K562 (cell line): ENCODE measurements around the gene CDC26. TPM values are rescaled to one million over a fixed set of nuclear protein-coding genes. Genes with fewer than 3 reads are reported as not detected.

ENCODE experiments used
- BCOR ChIP-seq: fragments of 450-650 bp; IDR thresholded peaks from 2 replicates; pipeline ENCODE4 v1.6.1; 2016
- BHLHE40 ChIP-seq: IDR thresholded peaks from 2 replicates; pipeline ENCODE4 v1.6.1; 2011; ENCODE audit warnings: low read length, improper control_type of control experiment
- CEBPB ChIP-seq: fragments of 450-650 bp; IDR thresholded peaks from 2 replicates; pipeline ENCODE4 v1.6.1; 2016; ENCODE audit warnings: missing genetic modification characterization, missing compliant biosample characterization
- GABPA ChIP-seq: fragments of 200-800 bp; sonication (Bioruptor generic); conservative IDR thresholded peaks from 2 replicates; pipeline ENCODE4 v1.6.1; 2016; ENCODE audit warnings: low read depth, missing genetic modification characterization, missing compliant biosample characterization
- TOE1 ChIP-seq, 2 experiments: fragments of 450-650 bp in 1 of 2; sonication (generic) in 1 of 2; formaldehyde crosslinking in 1 of 2; IDR thresholded peaks; 2 replicates each; pipeline versions ENCODE4 v1.7.1 to v1.8.0; 2016 to 2022; ENCODE audit warnings: borderline replicate concordance in 2 of 2, mild to moderate bottlenecking in 2 of 2, antibody characterized with exemption in 1 of 2, inconsistent platforms in 1 of 2, low read depth in 1 of 2, missing genetic modification reagents in 1 of 2, moderate library complexity in 1 of 2
- ZNF316 ChIP-seq: fragments of 450-650 bp; IDR thresholded peaks from 2 replicates; pipeline ENCODE4 v1.6.1; 2016
- ZNF830 ChIP-seq: fragments of 250-450 bp; sonication (Bioruptor Pico); IDR thresholded peaks from 2 replicates; pipeline ENCODE4 v1.5.0; 2021; ENCODE audit warnings: mild to moderate bottlenecking
- polyA plus RNA-seq, 8 experiments: library from polyadenylated mRNA; depleted of rRNA in 4 of 8; stranded (reverse) in 5 of 8; unstranded in 3 of 8; fragments of >200 nt; fragmentation: Nextera tagmentation in 2 of 8; fragmentation: Illumina TruSeq in 1 of 8; extraction: Ambion mirVana in 2 of 8; extraction: Trizol in 1 of 8; gene quantifications; 2 replicates each; pipeline versions ENCODE4 v1.2.1 to v1.2.3, GENCODE V29; 2011 to 2014; ENCODE audit warnings: inconsistent platforms in 1 of 8, missing spikeins in 1 of 8
- total RNA-seq, 7 experiments: library from RNA; depleted of rRNA in 6 of 7; stranded (reverse); fragments of >200 nt in 6 of 7; fragmentation: Illumina TruSeq in 2 of 7; extraction: Trizol in 2 of 7; gene quantifications; 2 replicates each; pipeline versions ENCODE4 v1.2.1 to v1.2.3, GENCODE V29; 2011 to 2021; ENCODE audit warnings: low replicate concordance in 1 of 7
- TF ChIP-seq, protein P1 (sequence below): fragments of 250-450 bp; sonication (Bioruptor Pico); IDR thresholded peaks from 2 replicates; pipeline ENCODE4 v1.4.0; 2020
- TF ChIP-seq, protein P2 (sequence below): fragments of 450-650 bp; IDR thresholded peaks from 2 replicates; pipeline ENCODE4 v1.6.1; 2016; ENCODE audit warnings: mild to moderate bottlenecking, moderate library complexity
- TF ChIP-seq, protein P3 (sequence below): fragments of 450-650 bp; IDR thresholded peaks from 2 replicates; pipeline ENCODE4 v1.6.1; 2017; ENCODE audit warnings: mild to moderate bottlenecking, moderate library complexity
- TF ChIP-seq, protein P4 (sequence below): fragments of 250-450 bp; sonication (Bioruptor Pico); IDR thresholded peaks from 2 replicates; pipeline ENCODE4 v1.8.0; 2022; ENCODE audit warnings: moderate library complexity, mild to moderate bottlenecking, inconsistent platforms
- TF ChIP-seq, protein P5 (sequence below): sonication (generic); formaldehyde crosslinking; IDR thresholded peaks from 2 replicates; pipeline ENCODE4 v1.8.0; 2022; ENCODE audit warnings: mild to moderate bottlenecking, missing genetic modification reagents

The CDC26 gene
- total and polyA plus RNA-seq, 9 of the 15 experiments (the other 6 are each of a cell fraction or from before 2014, with no cell fraction given), result 33.0 to 147 (median 60.0) TPM

DNA sequence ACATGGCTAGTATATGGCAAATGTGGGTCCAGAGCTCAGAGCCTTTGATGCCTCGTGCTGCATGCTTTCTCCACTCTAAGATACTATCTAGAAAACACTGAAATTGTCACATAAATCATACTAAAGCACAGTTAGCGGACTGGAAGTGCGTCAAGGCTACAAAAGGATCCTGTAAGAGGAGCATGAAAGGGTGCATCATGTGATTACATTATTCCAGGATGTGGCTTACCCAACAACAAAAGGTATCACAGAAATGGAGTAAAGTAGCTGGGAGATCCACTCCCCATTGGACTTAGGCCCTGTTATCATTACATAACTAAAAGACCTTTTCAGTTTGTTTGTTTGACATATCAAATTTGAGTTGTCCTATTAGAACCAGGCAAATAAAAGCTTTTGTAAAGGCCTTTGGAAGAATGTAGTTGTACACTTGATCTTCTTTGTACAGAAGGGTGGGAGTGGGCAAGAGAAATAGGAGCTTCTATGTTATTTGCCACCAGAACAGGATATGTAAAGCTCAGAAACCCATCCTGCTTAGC, 47.2 kb downstream of the CDC26 start (continued):
- TF ChIP-seq, protein P1, sequence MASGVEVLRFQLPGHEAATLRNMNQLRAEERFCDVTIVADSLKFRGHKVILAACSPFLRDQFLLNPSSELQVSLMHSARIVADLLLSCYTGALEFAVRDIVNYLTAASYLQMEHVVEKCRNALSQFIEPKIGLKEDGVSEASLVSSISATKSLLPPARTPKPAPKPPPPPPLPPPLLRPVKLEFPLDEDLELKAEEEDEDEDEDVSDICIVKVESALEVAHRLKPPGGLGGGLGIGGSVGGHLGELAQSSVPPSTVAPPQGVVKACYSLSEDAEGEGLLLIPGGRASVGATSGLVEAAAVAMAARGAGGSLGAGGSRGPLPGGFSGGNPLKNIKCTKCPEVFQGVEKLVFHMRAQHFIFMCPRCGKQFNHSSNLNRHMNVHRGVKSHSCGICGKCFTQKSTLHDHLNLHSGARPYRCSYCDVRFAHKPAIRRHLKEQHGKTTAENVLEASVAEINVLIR (CRISPR knock-in tag), result 0 out of 2 replicates have a peak, but pooled peaks have one; percentile 40
- peak; percentile 65; the same call in 1 of the 2 replicates for TF ChIP-seq BHLHE40
- TF ChIP-seq TOE1 (IDR thresholded peaks at IDR 0.05; ENCODE audit: borderline replicate concordance), result peak; percentile 75; the same call in 1 of the 2 replicates
- no peak for TF ChIP-seq TOE1 (CRISPR knock-in tag; IDR thresholded peaks at IDR 0.05; ENCODE audit: borderline replicate concordance, low read depth)
- TF ChIP-seq GABPA (tag), result peak; percentile 73
- TF ChIP-seq, protein P2, sequence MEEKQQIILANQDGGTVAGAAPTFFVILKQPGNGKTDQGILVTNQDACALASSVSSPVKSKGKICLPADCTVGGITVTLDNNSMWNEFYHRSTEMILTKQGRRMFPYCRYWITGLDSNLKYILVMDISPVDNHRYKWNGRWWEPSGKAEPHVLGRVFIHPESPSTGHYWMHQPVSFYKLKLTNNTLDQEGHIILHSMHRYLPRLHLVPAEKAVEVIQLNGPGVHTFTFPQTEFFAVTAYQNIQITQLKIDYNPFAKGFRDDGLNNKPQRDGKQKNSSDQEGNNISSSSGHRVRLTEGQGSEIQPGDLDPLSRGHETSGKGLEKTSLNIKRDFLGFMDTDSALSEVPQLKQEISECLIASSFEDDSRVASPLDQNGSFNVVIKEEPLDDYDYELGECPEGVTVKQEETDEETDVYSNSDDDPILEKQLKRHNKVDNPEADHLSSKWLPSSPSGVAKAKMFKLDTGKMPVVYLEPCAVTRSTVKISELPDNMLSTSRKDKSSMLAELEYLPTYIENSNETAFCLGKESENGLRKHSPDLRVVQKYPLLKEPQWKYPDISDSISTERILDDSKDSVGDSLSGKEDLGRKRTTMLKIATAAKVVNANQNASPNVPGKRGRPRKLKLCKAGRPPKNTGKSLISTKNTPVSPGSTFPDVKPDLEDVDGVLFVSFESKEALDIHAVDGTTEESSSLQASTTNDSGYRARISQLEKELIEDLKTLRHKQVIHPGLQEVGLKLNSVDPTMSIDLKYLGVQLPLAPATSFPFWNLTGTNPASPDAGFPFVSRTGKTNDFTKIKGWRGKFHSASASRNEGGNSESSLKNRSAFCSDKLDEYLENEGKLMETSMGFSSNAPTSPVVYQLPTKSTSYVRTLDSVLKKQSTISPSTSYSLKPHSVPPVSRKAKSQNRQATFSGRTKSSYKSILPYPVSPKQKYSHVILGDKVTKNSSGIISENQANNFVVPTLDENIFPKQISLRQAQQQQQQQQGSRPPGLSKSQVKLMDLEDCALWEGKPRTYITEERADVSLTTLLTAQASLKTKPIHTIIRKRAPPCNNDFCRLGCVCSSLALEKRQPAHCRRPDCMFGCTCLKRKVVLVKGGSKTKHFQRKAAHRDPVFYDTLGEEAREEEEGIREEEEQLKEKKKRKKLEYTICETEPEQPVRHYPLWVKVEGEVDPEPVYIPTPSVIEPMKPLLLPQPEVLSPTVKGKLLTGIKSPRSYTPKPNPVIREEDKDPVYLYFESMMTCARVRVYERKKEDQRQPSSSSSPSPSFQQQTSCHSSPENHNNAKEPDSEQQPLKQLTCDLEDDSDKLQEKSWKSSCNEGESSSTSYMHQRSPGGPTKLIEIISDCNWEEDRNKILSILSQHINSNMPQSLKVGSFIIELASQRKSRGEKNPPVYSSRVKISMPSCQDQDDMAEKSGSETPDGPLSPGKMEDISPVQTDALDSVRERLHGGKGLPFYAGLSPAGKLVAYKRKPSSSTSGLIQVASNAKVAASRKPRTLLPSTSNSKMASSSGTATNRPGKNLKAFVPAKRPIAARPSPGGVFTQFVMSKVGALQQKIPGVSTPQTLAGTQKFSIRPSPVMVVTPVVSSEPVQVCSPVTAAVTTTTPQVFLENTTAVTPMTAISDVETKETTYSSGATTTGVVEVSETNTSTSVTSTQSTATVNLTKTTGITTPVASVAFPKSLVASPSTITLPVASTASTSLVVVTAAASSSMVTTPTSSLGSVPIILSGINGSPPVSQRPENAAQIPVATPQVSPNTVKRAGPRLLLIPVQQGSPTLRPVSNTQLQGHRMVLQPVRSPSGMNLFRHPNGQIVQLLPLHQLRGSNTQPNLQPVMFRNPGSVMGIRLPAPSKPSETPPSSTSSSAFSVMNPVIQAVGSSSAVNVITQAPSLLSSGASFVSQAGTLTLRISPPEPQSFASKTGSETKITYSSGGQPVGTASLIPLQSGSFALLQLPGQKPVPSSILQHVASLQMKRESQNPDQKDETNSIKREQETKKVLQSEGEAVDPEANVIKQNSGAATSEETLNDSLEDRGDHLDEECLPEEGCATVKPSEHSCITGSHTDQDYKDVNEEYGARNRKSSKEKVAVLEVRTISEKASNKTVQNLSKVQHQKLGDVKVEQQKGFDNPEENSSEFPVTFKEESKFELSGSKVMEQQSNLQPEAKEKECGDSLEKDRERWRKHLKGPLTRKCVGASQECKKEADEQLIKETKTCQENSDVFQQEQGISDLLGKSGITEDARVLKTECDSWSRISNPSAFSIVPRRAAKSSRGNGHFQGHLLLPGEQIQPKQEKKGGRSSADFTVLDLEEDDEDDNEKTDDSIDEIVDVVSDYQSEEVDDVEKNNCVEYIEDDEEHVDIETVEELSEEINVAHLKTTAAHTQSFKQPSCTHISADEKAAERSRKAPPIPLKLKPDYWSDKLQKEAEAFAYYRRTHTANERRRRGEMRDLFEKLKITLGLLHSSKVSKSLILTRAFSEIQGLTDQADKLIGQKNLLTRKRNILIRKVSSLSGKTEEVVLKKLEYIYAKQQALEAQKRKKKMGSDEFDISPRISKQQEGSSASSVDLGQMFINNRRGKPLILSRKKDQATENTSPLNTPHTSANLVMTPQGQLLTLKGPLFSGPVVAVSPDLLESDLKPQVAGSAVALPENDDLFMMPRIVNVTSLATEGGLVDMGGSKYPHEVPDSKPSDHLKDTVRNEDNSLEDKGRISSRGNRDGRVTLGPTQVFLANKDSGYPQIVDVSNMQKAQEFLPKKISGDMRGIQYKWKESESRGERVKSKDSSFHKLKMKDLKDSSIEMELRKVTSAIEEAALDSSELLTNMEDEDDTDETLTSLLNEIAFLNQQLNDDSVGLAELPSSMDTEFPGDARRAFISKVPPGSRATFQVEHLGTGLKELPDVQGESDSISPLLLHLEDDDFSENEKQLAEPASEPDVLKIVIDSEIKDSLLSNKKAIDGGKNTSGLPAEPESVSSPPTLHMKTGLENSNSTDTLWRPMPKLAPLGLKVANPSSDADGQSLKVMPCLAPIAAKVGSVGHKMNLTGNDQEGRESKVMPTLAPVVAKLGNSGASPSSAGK, result peak; percentile 61
- TF ChIP-seq BCOR, result no peak
- TF ChIP-seq, protein P3, sequence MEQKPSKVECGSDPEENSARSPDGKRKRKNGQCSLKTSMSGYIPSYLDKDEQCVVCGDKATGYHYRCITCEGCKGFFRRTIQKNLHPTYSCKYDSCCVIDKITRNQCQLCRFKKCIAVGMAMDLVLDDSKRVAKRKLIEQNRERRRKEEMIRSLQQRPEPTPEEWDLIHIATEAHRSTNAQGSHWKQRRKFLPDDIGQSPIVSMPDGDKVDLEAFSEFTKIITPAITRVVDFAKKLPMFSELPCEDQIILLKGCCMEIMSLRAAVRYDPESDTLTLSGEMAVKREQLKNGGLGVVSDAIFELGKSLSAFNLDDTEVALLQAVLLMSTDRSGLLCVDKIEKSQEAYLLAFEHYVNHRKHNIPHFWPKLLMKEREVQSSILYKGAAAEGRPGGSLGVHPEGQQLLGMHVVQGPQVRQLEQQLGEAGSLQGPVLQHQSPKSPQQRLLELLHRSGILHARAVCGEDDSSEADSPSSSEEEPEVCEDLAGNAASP, result no peak
- TF ChIP-seq, protein P4, sequence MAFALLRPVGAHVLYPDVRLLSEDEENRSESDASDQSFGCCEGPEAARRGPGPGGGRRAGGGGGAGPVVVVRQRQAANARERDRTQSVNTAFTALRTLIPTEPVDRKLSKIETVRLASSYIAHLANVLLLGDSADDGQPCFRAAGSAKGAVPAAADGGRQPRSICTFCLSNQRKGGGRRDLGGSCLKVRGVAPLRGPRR, result no peak
- TF ChIP-seq, protein P5, sequence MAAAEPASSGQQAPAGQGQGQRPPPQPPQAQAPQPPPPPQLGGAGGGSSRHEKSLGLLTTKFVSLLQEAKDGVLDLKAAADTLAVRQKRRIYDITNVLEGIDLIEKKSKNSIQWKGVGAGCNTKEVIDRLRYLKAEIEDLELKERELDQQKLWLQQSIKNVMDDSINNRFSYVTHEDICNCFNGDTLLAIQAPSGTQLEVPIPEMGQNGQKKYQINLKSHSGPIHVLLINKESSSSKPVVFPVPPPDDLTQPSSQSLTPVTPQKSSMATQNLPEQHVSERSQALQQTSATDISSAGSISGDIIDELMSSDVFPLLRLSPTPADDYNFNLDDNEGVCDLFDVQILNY, result no peak
- no peak for TF ChIP-seq CEBPB (tag)
- no peak for TF ChIP-seq ZNF830 (CRISPR knock-in tag)
- no peak for TF ChIP-seq ZNF316
